ENCODE measurements around the gene ADAM12.

DNA sequence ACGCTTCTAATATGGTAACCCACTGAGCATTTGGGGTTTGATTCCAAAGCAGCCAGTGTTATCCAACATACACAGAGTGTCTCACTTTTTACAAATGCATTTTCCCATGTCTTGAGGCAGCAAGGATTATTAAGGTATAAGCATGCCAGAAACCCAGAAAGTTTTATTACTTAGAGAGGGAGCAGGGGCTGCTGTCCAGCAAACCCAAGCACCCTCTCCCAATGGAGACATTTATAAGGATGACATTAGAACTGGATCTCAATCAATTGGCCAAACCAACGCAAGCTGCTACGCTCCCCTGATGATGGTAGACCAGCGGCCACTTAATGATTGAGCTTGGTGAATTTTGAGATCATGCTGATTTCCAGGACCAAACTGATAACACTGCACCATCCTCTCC, 315.7 kb downstream of the ADAM12 start:
- TF ChIP-seq, protein P1, sequence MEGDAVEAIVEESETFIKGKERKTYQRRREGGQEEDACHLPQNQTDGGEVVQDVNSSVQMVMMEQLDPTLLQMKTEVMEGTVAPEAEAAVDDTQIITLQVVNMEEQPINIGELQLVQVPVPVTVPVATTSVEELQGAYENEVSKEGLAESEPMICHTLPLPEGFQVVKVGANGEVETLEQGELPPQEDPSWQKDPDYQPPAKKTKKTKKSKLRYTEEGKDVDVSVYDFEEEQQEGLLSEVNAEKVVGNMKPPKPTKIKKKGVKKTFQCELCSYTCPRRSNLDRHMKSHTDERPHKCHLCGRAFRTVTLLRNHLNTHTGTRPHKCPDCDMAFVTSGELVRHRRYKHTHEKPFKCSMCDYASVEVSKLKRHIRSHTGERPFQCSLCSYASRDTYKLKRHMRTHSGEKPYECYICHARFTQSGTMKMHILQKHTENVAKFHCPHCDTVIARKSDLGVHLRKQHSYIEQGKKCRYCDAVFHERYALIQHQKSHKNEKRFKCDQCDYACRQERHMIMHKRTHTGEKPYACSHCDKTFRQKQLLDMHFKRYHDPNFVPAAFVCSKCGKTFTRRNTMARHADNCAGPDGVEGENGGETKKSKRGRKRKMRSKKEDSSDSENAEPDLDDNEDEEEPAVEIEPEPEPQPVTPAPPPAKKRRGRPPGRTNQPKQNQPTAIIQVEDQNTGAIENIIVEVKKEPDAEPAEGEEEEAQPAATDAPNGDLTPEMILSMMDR (IDR thresholded peaks at IDR 0.05; ENCODE audit: extremely low read depth in 1 of 2, insufficient read depth in 1 of 2, low read depth in 1 of 2, low read length in 2 of 2): no peak
- no peak for TF ChIP-seq POLR2AphosphoS5 (IDR thresholded peaks at IDR 0.05; ENCODE audit: insufficient read depth, low read depth, low read length)
- no peak for TF ChIP-seq POLR2A (IDR thresholded peaks at IDR 0.05; ENCODE audit: low read depth, low read length)
- TF ChIP-seq JUN (IDR thresholded peaks at IDR 0.05; ENCODE audit: borderline replicate concordance, insufficient read depth, insufficient read length, low read depth): no peak
- no peak for TF ChIP-seq MAX (IDR thresholded peaks at IDR 0.05; ENCODE audit: insufficient read depth, insufficient read length)
- TF ChIP-seq EZH2 (IDR thresholded peaks at IDR 0.05; ENCODE audit: borderline replicate concordance, low read depth, low read length, severe bottlenecking): no peak
